ENCODE data around the gene CD34. TPM values are rescaled to one million over a fixed set of nuclear protein-coding genes. Genes with fewer than 3 reads are reported as not detected.

CD34 gene
- total RNA-seq, 1 experiment from 2014 or later = 0.35 TPM

GRCh38 chr1:207836591-207837347 is 74.2 kb downstream of the CD34 start:
- H3K9me3 Mint-ChIP-seq = no peaks in the 10 kb centered on the region
- Histone ChIP-seq H3K56ac (ENCODE audit: insufficient read length, low read depth, low read length) (no peak overlapping the region), H3K23me2 (ENCODE audit: insufficient read length, low read depth, low read length, poor library complexity, severe bottlenecking) (peaks cover 2% of the 10 kb centered on the region), H3K14ac (ENCODE audit: insufficient read depth, low read length) (no peak overlapping the region), H3K79me2 (ENCODE audit: insufficient read depth, low read length) (no peaks in the 10 kb centered on the region), H3K27ac (ENCODE audit: insufficient read length, low read depth, low read length) (no peak overlapping the region), H3K4me1 (ENCODE audit: insufficient read depth, low read length) (no peaks in the 10 kb centered on the region), H2BK15ac (ENCODE audit: low read depth, low read length) (no peak overlapping the region), H3K4ac (ENCODE audit: low read depth, low read length) (no peak overlapping the region), H3T11ph (ENCODE audit: low read length) (no peak overlapping the region), H2BK5ac (ENCODE audit: insufficient read length, low read length) (no peak overlapping the region), H2AK5ac (ENCODE audit: insufficient read length, low read length) (no peak overlapping the region), H2AFZ (ENCODE audit: low read length) (no peak overlapping the region), H3K9ac (ENCODE audit: extremely low read depth, insufficient read length, low read length) (no peak overlapping the region), H4K5ac (ENCODE audit: insufficient read length, low read depth, low read length) (no peak overlapping the region), H4K8ac (replicated peaks; ENCODE audit: insufficient read length, low read depth, low read length) (no peak overlapping the region), H3K9me3 (ENCODE audit: control insufficient read depth, low read depth, low read length) (no peaks in the 10 kb centered on the region), H3K79me1 (ENCODE audit: insufficient read depth, low read depth, low read length, poor library complexity, severe bottlenecking) (no peaks in the 10 kb centered on the region), H2BK20ac (ENCODE audit: low read depth, low read length, poor library complexity, severe bottlenecking) (no peak overlapping the region), H3K18ac (ENCODE audit: insufficient read length, low read depth, low read length) (no peak overlapping the region), H2BK120ac (ENCODE audit: low read depth, low read length, poor library complexity, severe bottlenecking) (no peak overlapping the region), H4K20me1 (ENCODE audit: control insufficient read depth, insufficient read depth, insufficient read length) (no peaks in the 10 kb centered on the region), H3K27me3 (ENCODE audit: insufficient read depth, low read length) (no peaks in the 10 kb centered on the region), H2BK12ac (ENCODE audit: insufficient read length, low read depth, low read length) (no peak overlapping the region), H3K23ac (ENCODE audit: insufficient read length, low read depth, low read length) (no peak overlapping the region), H3K4me2 (ENCODE audit: insufficient read depth, insufficient read length, low read length) (no peak overlapping the region), H4K91ac (ENCODE audit: insufficient read length, low read depth, low read length) (no peak overlapping the region)
- no peak for DNase-seq
- no peak overlapping the region for H3K27ac Mint-ChIP-seq
- no CpG with 5 or more reads among the region's 15 CpGs for WGBS (ENCODE audit: extremely low coverage, insufficient read length, low lambda C conversion rate)
- TF ChIP-seq, protein P1, sequence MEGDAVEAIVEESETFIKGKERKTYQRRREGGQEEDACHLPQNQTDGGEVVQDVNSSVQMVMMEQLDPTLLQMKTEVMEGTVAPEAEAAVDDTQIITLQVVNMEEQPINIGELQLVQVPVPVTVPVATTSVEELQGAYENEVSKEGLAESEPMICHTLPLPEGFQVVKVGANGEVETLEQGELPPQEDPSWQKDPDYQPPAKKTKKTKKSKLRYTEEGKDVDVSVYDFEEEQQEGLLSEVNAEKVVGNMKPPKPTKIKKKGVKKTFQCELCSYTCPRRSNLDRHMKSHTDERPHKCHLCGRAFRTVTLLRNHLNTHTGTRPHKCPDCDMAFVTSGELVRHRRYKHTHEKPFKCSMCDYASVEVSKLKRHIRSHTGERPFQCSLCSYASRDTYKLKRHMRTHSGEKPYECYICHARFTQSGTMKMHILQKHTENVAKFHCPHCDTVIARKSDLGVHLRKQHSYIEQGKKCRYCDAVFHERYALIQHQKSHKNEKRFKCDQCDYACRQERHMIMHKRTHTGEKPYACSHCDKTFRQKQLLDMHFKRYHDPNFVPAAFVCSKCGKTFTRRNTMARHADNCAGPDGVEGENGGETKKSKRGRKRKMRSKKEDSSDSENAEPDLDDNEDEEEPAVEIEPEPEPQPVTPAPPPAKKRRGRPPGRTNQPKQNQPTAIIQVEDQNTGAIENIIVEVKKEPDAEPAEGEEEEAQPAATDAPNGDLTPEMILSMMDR (conservative IDR thresholded peaks at IDR 0.05) = no peak
- no peaks in the 10 kb centered on the region for H3K36me3 Mint-ChIP-seq (ENCODE audit: insufficient read depth in 1 of 3, low read depth in 3 of 3)
- H3K4me1 Mint-ChIP-seq = peaks cover 3 to 9% of the 10 kb centered on the region in 2 experiments
- H3K27me3 Mint-ChIP-seq (ENCODE audit: low read depth) = no peaks in the 10 kb centered on the region
- no peak overlapping the region for H3K4me3 Mint-ChIP-seq

Data from H9 (cell line).